Stimulated activated CD4-positive, alpha-beta T cell treated with anti-CD3 and anti-CD28 coated beads, Interleukin-2, amount 100 ng/mL, for 24 hours (primary cell): Measurements from ENCODE around the gene GBF1.
"Not testable (repeated sequence)": the region's sequence is repeated elsewhere in the genome, so short reads cannot be mapped to it uniquely, and the experiment has no call there.

ENCODE experiments used
- DNase-seq, 2 donors: peaks; one replicate each; pipeline ENCODE4 v3.0.0-alpha.2; 2020

The GBF1 gene

GRCh38 chr10:102306006-102306405 lies 60.7 kb downstream of the GBF1 start:
- DNase-seq, result no peak

GRCh38 chr10:102306710-102307109 lies 61.4 kb downstream of the GBF1 start:
- no peak for DNase-seq

- not testable (repeated sequence) for DNase-seq
Observed at GRCh38 chr10:102308318-102308717, 63.0 kb downstream of the GBF1 start.

- no peak for DNase-seq
Observed at GRCh38 chr10:102309236-102309635, 63.9 kb downstream of the GBF1 start.

GRCh38 chr10:102309916-102310315 lies 64.6 kb downstream of the GBF1 start:
- DNase-seq, result no peak

- DNase-seq, result no peak
Observed at GRCh38 chr10:102310361-102311024, 65.2 kb downstream of the GBF1 start.

GRCh38 chr10:102311025-102311420 lies 65.7 kb downstream of the GBF1 start:
- DNase-seq, result no peak

- no peak for DNase-seq
Observed at GRCh38 chr10:102312683-102313082, 67.4 kb downstream of the GBF1 start.

- DNase-seq, result no peak
Observed at GRCh38 chr10:102313221-102313896, 68.0 kb downstream of the GBF1 start.

- DNase-seq, result no peak
Observed at GRCh38 chr10:102314801-102315200, 69.5 kb downstream of the GBF1 start.

GRCh38 chr10:102316421-102316820 lies 71.1 kb downstream of the GBF1 start:
- no peak for DNase-seq

- peak; percentile 23 to 41 for DNase-seq
Observed at GRCh38 chr10:102322914-102323313, 77.6 kb downstream of the GBF1 start.

- no peak for DNase-seq
Observed at GRCh38 chr10:102324061-102324460, 78.7 kb downstream of the GBF1 start.

GRCh38 chr10:102326031-102326430 lies 80.7 kb downstream of the GBF1 start:
- DNase-seq, result no peak

GRCh38 chr10:102327002-102327401 lies 81.7 kb downstream of the GBF1 start:
- no peak for DNase-seq

GRCh38 chr10:102327641-102328040 lies 82.3 kb downstream of the GBF1 start:
- no peak for DNase-seq

GRCh38 chr10:102332772-102333171 lies 87.4 kb downstream of the GBF1 start:
- no peak for DNase-seq

GRCh38 chr10:102334101-102334500 lies 88.8 kb downstream of the GBF1 start:
- DNase-seq, result no peak

- no peak for DNase-seq
Observed at GRCh38 chr10:102335184-102335583, 89.9 kb downstream of the GBF1 start.

GRCh38 chr10:102341038-102341688 lies 95.8 kb downstream of the GBF1 start:
- no peak for DNase-seq

- no peak for DNase-seq
Observed at GRCh38 chr10:102342458-102342857, 97.1 kb downstream of the GBF1 start.

GRCh38 chr10:102342958-102343357 lies 97.6 kb downstream of the GBF1 start:
- no peak for DNase-seq

- no peak for DNase-seq
Observed at GRCh38 chr10:102344067-102344466, 98.7 kb downstream of the GBF1 start.

- DNase-seq, result peak in 1 of 2 donors; percentile 27
Observed at GRCh38 chr10:102347236-102347828, 102.0 kb downstream of the GBF1 start.
